Epidermal melanocyte (primary cell): ENCODE measurements around the gene MCRIP2.

ENCODE experiments used
- DNase-seq: peaks from one replicate; pipeline ENCODE4 v3.0.0; 2011; ENCODE audit warnings: low spot score; ENCODE audit not compliant: insufficient read length

Gene MCRIP2

GRCh38 chr16:647173-647902 is 5.7 kb downstream of the MCRIP2 start:
- no peak for DNase-seq

DNA sequence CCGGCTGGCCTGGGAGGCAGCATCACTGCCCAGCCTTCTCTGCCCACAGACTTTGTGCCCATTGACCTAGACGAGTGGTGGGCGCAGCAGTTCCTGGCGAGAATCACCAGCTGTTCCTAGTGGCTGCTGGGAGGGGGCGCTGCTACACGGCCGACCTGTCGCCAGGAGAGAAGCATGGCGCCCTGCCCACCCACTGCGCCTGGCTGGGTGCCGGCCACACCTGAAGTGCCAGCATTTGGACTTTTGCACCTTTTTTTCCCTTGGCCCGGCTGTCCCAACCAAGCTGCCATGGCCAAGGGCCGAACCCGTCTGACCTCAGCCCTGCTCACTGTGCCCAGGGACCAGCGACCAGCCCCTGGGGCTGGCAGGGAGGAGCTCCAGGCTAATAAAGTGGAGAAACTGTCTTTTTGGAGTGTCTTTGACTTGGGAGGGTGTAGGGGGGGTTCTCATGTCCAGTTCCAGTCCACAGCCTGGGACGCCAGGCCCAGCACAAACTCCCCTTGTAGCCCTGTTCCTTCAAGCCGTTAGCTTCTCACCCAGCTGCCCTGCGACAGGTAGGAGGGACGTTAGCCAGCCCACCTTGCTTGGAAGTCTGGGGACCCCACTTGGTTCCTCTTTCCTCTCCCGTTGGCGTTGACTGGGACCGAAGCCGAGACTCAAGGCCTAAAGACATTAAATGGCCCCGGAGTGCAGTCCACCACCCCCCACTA is 6.6 kb downstream of the MCRIP2 start:
- no peak for DNase-seq

- DNase-seq: peak; percentile 100
Measured at GRCh38 chr16:648781-649589, 7.4 kb downstream of the MCRIP2 start, which contains the start of gene WDR90. Gene WDR90, plus strand, starts transcription at chr16:649365. Its CDS starts 52 bp downstream, at chr16:649417.

- no peak for DNase-seq
Measured at GRCh38 chr16:649631-650030, 8.0 kb downstream of the MCRIP2 start.

GRCh38 chr16:651844-652243 is 10.2 kb downstream of the MCRIP2 start:
- DNase-seq: no peak

DNA sequence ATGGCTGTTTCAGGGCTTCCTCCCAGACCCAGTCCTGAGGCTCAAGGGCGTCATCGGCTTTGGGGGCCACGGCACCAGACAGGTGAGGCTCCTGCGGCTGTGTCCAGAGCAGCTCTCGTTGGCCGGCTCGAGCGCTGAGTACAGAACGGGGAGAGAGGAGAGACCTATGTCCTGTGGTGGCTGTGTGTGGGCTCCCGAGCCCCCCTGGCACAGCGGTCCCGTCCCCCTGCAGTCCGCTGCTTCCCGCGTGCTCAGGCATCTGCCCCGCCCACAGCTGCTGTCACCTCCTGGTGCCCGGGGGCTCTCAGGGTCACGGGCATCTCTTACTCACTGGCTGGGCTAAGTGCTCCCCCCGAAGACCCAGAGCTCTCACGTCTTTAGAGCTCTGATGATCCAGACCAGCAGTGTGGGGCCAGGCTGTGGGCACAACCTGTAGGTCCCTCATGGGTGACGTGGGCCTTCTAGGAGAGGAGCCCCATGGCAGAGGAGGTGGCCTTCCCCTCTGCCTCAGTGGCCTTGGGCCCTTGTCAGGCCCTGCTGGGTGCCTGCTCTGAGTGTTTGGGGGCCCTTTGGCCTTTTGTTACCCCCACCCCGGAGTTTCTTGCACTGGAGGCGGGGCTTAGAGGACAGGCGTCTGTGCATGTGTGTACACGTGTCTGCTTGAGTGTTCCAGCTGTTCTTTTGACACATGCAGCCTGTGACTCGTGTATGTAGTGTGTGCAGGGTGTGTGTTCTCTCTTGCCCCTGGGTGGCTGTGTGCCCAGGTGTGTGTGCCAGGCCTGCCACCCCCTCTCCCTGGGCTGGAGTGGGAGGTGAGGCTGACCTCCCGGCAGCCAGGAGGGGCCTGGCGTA is 11.1 kb downstream of the MCRIP2 start:
- no peak for DNase-seq

- no peak for DNase-seq
Measured at GRCh38 chr16:654034-654433, 12.4 kb downstream of the MCRIP2 start.

- no peak for DNase-seq
Measured at GRCh38 chr16:657487-657886, 15.9 kb downstream of the MCRIP2 start.

DNA sequence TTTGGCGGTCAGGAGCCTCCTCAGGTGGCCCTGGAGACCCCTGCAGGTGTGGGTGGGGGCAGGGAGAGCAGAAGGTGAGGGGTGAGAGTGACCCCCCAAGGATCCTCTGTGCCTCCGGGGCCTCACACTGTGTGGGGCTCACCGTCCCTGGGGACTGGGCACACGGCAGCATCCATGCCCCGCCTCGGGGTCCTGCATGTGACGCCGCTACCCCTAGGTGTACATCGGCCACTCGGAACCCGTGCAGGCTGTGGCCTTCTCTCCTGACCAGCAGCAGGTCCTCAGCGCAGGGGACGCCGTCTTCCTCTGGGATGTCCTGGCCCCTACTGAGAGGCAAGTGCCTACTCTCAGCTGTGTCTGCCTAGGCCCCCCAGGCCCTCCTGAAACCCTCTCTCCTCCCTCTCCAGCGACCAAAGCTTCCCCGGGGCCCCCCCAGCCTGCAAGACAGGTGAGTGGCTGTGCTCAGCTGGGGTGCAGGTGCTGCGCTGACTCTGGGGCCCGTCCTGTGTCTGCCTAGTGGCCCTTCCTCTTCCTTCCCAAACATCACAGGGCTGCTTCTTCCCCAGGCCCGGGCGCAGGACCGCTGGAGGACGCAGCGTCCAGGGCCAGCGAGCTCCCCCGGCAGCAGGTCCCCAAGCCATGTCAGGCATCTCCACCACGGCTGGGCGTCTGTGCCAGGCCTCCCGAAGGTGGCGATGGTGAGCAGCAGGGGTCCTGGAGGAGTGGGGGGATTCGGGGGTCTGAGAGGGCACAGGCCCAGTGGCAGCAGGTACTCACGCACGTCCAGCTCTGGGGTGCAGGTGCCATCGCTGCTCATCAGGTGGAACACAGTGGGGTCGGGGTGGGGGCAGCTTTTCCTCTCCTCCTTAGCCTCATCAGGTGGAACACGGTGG is 17.3 kb downstream of the MCRIP2 start:
- no peak for DNase-seq

- no peak for DNase-seq
Measured at GRCh38 chr16:659618-660017, 18.0 kb downstream of the MCRIP2 start.

GRCh38 chr16:660132-660458 is 18.5 kb downstream of the MCRIP2 start:
- no peak for DNase-seq

DNA sequence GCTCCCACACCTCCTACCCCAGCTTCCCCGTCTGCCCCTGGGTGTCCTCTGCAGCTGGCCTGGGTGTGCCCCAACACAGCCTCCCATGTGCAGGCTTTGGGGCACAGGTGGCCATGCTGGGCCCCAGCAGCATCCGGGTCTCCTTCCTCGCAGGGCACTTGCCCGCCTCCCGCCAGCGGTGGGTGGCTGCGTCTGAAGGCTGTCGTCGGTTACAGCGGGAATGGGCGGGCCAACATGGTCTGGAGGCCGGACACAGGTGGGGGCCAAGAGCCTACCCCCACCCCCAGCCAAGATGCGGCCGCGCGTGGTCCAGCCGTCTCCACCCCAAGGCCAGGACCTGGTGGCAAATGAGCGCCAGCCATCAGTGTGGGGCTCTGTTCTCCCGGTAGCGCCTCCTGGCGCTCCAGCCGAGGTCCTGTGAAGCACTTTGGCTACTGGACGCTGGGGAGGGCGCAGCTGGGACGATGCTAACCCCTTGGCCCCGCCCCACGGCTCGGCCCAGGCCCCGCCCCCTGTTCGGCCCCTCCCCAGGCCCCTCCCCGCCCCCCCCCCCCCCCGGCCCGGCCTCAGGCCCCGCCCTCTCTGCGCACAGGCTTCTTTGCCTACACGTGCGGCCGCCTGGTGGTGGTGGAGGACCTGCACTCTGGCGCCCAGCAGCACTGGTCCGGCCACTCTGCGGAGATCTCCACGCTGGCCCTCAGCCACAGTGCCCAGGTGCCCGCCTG is 19.0 kb downstream of the MCRIP2 start:
- DNase-seq: peak; percentile 84

DNA sequence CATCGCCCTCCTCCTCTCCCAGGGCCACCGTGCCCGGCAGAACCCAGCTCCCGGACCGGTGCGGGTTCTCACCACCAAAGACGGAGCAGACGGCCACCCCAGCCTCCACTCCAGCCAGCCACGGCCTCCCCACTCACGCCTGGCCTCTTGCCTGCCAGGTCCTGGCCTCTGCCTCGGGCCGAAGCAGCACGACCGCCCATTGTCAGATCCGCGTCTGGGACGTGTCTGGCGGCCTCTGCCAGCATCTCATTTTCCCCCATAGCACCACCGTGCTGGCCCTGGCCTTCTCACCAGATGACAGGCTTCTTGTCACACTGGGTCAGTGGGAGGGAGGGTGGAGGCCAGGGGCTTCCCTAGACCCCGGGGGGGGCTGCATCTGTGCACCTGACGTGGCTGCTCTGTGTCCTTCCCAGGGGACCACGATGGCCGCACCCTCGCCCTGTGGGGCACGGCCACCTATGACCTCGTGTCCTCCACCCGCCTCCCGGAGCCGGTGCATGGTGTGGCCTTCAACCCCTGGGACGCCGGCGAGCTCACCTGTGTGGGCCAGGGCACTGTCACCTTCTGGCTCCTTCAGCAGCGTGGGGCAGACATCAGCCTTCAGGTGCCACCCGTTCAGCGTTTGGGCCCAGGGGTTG is 19.7 kb downstream of the MCRIP2 start:
- no peak for DNase-seq

DNA sequence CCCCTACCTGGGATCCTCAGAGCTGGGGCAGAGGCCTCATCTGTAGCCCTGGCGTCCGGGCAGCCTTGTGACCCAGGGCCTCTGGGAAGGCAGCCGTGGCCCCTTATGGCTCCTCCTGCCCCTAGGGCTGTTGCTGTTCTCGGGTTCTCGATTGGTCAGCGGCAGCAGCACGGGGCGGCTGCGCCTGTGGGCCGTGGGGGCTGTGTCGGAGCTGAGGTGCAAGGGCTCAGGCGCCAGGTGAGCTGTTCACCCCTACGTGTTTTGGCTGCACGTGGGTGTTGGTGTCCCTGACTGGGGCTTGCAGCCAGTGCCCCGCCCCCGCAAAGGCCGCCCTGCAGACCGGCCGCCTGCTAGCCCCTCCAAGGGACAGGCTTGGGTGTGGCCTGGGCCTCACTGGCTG is 20.5 kb downstream of the MCRIP2 start:
- DNase-seq: no peak

DNA sequence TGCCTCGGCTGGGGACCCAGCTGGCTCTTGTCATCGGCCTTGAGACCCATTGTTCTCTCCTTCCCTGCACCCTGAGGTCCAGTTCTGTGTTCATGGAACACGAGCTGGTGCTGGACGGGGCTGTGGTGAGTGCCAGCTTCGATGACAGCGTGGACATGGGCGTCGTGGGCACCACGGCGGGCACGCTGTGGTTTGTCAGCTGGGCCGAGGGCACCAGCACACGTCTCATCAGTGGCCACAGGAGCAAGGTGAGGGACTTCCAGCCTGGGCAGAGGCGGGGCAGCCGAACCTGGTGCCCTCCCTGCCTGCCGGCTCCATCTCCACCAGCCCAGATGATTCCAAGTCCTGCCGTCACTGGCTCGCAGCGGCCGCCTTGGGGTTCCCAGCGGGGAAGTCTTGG is 21.0 kb downstream of the MCRIP2 start:
- no peak for DNase-seq

- DNase-seq: no peak
Measured at GRCh38 chr16:666572-666971, 24.9 kb downstream of the MCRIP2 start.

DNA sequence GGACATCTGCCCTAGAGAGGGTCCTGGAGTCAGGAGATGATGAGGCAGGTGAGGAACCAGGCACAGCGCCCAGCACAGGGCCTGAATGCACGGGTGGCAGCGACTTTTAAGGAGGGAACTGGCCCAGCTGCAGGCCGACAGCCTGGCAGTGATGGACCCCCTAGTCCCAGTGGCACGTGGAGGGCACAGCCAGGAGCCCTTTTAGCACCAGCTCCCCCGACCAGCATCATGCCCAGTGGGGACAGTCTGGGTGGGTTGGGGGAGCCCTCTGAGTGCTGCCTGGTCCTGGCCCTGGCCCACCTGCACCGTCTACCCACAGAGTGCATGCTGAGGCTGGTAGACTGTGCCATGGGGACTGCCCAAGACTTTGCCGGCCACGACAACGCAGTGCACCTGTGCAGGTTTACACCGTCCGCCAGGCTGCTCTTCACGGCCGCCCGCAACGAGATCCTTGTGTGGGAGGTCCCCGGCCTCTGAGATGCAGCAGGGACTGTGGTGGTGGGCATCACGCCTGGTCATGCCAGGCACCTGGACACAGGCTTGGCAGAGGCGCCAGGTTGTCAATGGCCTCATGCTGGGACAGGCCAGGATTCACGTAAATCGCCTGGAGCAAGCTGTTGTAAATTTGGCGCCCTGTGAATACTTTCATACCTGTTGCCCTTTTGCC is 25.6 kb downstream of the MCRIP2 start:
- no peak for DNase-seq

- peak; percentile 74 for DNase-seq
Measured at GRCh38 chr16:667780-668518, 26.3 kb downstream of the MCRIP2 start, which contains the start of gene RHOT2. Gene RHOT2, plus strand, starts transcription at chr16:668132. Its CDS starts 68 bp downstream, at chr16:668200.
